DMS 273 (cell line): ENCODE measurements around the gene ABCC3.

ENCODE experiments used
- DNase-seq: peaks from one replicate; lab custom pipeline; 2025; ENCODE audit not compliant: unreplicated experiment; lab: John Stamatoyannopoulos, UW

Gene ABCC3

GRCh38 chr17:50683434-50684287, 49.0 kb downstream of the ABCC3 start:
- no peak for DNase-seq

GRCh38 chr17:50684288-50684611, 49.6 kb downstream of the ABCC3 start:
- no peak for DNase-seq

GRCh38 chr17:50684612-50685333, 50.1 kb downstream of the ABCC3 start:
- no peak for DNase-seq

GRCh38 chr17:50685334-50685665, 50.6 kb downstream of the ABCC3 start:
- DNase-seq = no peak

- no peak for DNase-seq
Observed at GRCh38 chr17:50685691-50686493, 51.2 kb downstream of the ABCC3 start.

- no peak for DNase-seq
Observed at GRCh38 chr17:50686494-50687199, 52.0 kb downstream of the ABCC3 start.

GRCh38 chr17:50687200-50688066, 52.8 kb downstream of the ABCC3 start:
- peak; percentile 48 for DNase-seq

GRCh38 chr17:50688245-50688644, 53.6 kb downstream of the ABCC3 start:
- DNase-seq = no peak

- DNase-seq = peak; percentile 63
Observed at GRCh38 chr17:50689251-50689650, 54.6 kb downstream of the ABCC3 start.

- peak; percentile 33 for DNase-seq
Observed at GRCh38 chr17:50689956-50690886, 55.5 kb downstream of the ABCC3 start.

GRCh38 chr17:50690887-50691549, 56.3 kb downstream of the ABCC3 start:
- DNase-seq = no peak

- peak; percentile 47 for DNase-seq
Observed at GRCh38 chr17:50691550-50692447, 57.1 kb downstream of the ABCC3 start.

- no peak for DNase-seq
Observed at GRCh38 chr17:50692448-50693035, 57.9 kb downstream of the ABCC3 start.

GRCh38 chr17:50693036-50693682, 58.5 kb downstream of the ABCC3 start:
- DNase-seq = no peak

GRCh38 chr17:50696365-50696879, 61.7 kb downstream of the ABCC3 start:
- no peak for DNase-seq

- DNase-seq = no peak
Observed at GRCh38 chr17:50697062-50697461, 62.4 kb downstream of the ABCC3 start.
